ENCODE data around the gene LCN12. TPM values are rescaled to one million over a fixed set of nuclear protein-coding genes. Genes with fewer than 3 reads are reported as not detected.

Gene LCN12
- polyA plus RNA-seq, 3 donors, result 0.29 TPM; not detected in 2

DNA sequence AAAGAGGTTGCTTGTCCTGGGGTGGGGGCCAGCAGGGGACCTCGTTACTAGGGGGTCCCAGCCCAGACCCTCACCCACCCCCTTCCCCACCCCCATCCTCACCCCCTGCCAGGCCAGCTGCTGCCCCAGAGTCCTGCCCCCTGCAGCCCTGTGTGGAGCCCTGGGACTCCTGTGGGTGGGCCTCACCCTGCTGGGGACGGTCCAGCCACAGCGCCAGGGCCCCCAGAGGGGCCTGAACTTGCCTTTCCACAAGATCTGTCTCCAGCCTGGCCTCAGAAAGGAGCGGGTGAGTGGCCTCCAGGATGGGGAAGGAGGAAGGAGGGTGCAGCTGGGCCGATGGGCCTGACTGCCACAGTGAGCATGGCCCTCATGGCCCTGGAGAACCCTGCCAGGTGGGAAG, 17.7 kb downstream of the LCN12 start:
- Mint-ChIP-seq H3K27ac (no peak overlapping the region), H3K36me3 (no peaks in the 10 kb centered on the region), H3K9me3 (no peaks in the 10 kb centered on the region), H3K4me3 (no peak overlapping the region), H3K27me3 (ENCODE audit: low read depth in 3 of 3) (peaks cover 8 to 23% (median 14%) of the 10 kb centered on the region in 3 donors), H3K4me1 (peaks cover 15% of the 10 kb centered on the region)
- H3K9ac ChIP-seq (ENCODE audit: insufficient read depth, low read length, poor library complexity, severe bottlenecking), result no peak overlapping the region
- no peak overlapping the region for H2AFZ ChIP-seq (ENCODE audit: insufficient read depth, low read depth, low read length, poor library complexity, severe bottlenecking)
- WGBS (ENCODE audit: insufficient coverage), result 64% methylated on average over 4 of the region's 5 CpGs
- no peaks in the 10 kb centered on the region for H3K9me3 ChIP-seq (replicated peaks in 1 of 2; ENCODE audit: control insufficient read depth in 1 of 2, insufficient read depth in 1 of 2, low read length in 2 of 2)
- H3K27me3 ChIP-seq (ENCODE audit: control insufficient read depth in 2 of 2, insufficient read depth in 2 of 2, low read length in 2 of 2), result no peaks in the 10 kb centered on the region
- DNase-seq, result no peak
- TF ChIP-seq, protein P1, sequence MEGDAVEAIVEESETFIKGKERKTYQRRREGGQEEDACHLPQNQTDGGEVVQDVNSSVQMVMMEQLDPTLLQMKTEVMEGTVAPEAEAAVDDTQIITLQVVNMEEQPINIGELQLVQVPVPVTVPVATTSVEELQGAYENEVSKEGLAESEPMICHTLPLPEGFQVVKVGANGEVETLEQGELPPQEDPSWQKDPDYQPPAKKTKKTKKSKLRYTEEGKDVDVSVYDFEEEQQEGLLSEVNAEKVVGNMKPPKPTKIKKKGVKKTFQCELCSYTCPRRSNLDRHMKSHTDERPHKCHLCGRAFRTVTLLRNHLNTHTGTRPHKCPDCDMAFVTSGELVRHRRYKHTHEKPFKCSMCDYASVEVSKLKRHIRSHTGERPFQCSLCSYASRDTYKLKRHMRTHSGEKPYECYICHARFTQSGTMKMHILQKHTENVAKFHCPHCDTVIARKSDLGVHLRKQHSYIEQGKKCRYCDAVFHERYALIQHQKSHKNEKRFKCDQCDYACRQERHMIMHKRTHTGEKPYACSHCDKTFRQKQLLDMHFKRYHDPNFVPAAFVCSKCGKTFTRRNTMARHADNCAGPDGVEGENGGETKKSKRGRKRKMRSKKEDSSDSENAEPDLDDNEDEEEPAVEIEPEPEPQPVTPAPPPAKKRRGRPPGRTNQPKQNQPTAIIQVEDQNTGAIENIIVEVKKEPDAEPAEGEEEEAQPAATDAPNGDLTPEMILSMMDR (IDR thresholded peaks at IDR 0.05), result no peak
- H3K4me3 ChIP-seq (replicated peaks in 1 of 3; ENCODE audit: low read depth in 2 of 3, low read length in 3 of 3), result no peak overlapping the region
- no peaks in the 10 kb centered on the region for H3K79me2 ChIP-seq (ENCODE audit: insufficient read depth, low read length)
- H4K20me1 ChIP-seq (ENCODE audit: insufficient read depth, low read length), result no peaks in the 10 kb centered on the region
- peaks cover 8 to 20% of the 10 kb centered on the region in 2 donors for H3K4me1 ChIP-seq (ENCODE audit: control insufficient read depth in 1 of 2, insufficient read depth in 2 of 2, low read length in 2 of 2)
- no peak overlapping the region for H3K4me2 ChIP-seq (replicated peaks; ENCODE audit: extremely low read depth, low read length, poor library complexity, severe bottlenecking)
- intact Hi-C loops (cut with micrococcal nuclease), result no loop called here
- no peaks in the 10 kb centered on the region for H3K36me3 ChIP-seq (replicated peaks in 1 of 2; ENCODE audit: control insufficient read depth in 1 of 2, insufficient read depth in 2 of 2, low read length in 2 of 2)
- no peak overlapping the region for H3K27ac ChIP-seq (ENCODE audit: low read depth in 1 of 2, low read length in 2 of 2)

DNA sequence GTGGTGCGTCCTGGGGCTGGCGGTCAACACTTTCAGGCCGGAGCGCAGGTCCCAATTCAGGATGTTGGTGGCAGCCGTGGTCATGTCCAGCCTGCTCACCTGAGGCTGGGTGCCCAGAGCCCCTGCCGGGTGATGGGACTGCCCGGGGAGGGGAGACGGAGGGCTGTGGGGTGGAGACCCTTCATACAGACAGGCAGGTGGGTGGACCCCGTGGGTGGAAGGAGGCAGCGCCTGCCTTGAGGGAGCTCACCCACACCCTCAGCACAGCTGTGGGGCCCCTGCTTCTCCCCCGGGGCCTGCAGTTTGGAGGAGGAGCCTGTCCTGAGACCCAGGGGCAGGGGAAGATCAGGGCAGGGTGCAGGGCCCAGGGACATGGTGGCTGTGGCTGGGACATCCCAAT, 18.3 kb downstream of the LCN12 start:
- H3K9me3 ChIP-seq (replicated peaks in 1 of 2; ENCODE audit: control insufficient read depth in 1 of 2, insufficient read depth in 1 of 2, low read length in 2 of 2), result no peaks in the 10 kb centered on the region
- H3K36me3 Mint-ChIP-seq, result no peaks in the 10 kb centered on the region
- no peaks in the 10 kb centered on the region for H4K20me1 ChIP-seq (ENCODE audit: insufficient read depth, low read length)
- no peak overlapping the region for H2AFZ ChIP-seq (ENCODE audit: insufficient read depth, low read depth, low read length, poor library complexity, severe bottlenecking)
- DNase-seq, result no peak
- H3K4me3 ChIP-seq (replicated peaks in 1 of 3; ENCODE audit: low read depth in 2 of 3, low read length in 3 of 3), result no peak overlapping the region
- 88% methylated on average over 5 of the region's 11 CpGs for WGBS (ENCODE audit: insufficient coverage)
- no peak overlapping the region for H3K27ac Mint-ChIP-seq
- no peaks in the 10 kb centered on the region for H3K27me3 ChIP-seq (ENCODE audit: control insufficient read depth in 2 of 2, insufficient read depth in 2 of 2, low read length in 2 of 2)
- H3K27ac ChIP-seq (ENCODE audit: low read depth in 1 of 2, low read length in 2 of 2), result no peak overlapping the region
- no peaks in the 10 kb centered on the region for H3K9me3 Mint-ChIP-seq
- H3K9ac ChIP-seq (ENCODE audit: insufficient read depth, low read length, poor library complexity, severe bottlenecking), result no peak overlapping the region
- no peaks in the 10 kb centered on the region for H3K36me3 ChIP-seq (replicated peaks in 1 of 2; ENCODE audit: control insufficient read depth in 1 of 2, insufficient read depth in 2 of 2, low read length in 2 of 2)
- peaks cover 21% of the 10 kb centered on the region for H3K4me1 Mint-ChIP-seq
- intact Hi-C loops (cut with micrococcal nuclease), result no loop called here
- TF ChIP-seq, protein P1 (IDR thresholded peaks at IDR 0.05), result no peak
- no peak overlapping the region for H3K4me2 ChIP-seq (replicated peaks; ENCODE audit: extremely low read depth, low read length, poor library complexity, severe bottlenecking)
- peaks cover 11 to 27% (median 13%) of the 10 kb centered on the region in 3 donors for H3K27me3 Mint-ChIP-seq (ENCODE audit: low read depth in 3 of 3)
- H3K4me3 Mint-ChIP-seq, result no peak overlapping the region
- peaks cover 14 to 26% of the 10 kb centered on the region in 2 donors for H3K4me1 ChIP-seq (ENCODE audit: control insufficient read depth in 1 of 2, insufficient read depth in 2 of 2, low read length in 2 of 2)
- no peaks in the 10 kb centered on the region for H3K79me2 ChIP-seq (ENCODE audit: insufficient read depth, low read length)
